OCI-LY1 (cell line): ENCODE data around the gene NRP2.

Experiments used
- CTCF ChIP-seq: fragments of 200-600 bp; sonication (generic), shearing (Covaris generic); IDR thresholded peaks from 2 replicates; pipeline ENCODE4 v1.5.1; 2017; ENCODE audit warnings: mild to moderate bottlenecking, antibody characterized with exemption, low read length, moderate library complexity, mixed read lengths
- EZH2 ChIP-seq: fragments of 200-600 bp; sonication (generic), shearing (Covaris generic); IDR thresholded peaks from 2 replicates; pipeline ENCODE4 v1.8.0; 2017; ENCODE audit warnings: borderline replicate concordance, mixed run types, mild to moderate bottlenecking, antibody characterized with exemption, low read length, moderate library complexity, mixed read lengths

GRCh38 chr2:205673312-205673711 lies 9.0 kb upstream of the NRP2 start:
- TF ChIP-seq CTCF (no peak), EZH2 (no peak)
